HG02981 (cell line): ENCODE results near the gene KCNQ1OT1.

Source experiments
- ATAC-seq: cut with Tn5 transposase; IDR thresholded peaks from one replicate; pipeline ENCODE4 v1.9.1; 2021; ENCODE audit warnings: mild to moderate bottlenecking, moderate library complexity; ENCODE audit not compliant: unreplicated experiment

Gene KCNQ1OT1

DNA sequence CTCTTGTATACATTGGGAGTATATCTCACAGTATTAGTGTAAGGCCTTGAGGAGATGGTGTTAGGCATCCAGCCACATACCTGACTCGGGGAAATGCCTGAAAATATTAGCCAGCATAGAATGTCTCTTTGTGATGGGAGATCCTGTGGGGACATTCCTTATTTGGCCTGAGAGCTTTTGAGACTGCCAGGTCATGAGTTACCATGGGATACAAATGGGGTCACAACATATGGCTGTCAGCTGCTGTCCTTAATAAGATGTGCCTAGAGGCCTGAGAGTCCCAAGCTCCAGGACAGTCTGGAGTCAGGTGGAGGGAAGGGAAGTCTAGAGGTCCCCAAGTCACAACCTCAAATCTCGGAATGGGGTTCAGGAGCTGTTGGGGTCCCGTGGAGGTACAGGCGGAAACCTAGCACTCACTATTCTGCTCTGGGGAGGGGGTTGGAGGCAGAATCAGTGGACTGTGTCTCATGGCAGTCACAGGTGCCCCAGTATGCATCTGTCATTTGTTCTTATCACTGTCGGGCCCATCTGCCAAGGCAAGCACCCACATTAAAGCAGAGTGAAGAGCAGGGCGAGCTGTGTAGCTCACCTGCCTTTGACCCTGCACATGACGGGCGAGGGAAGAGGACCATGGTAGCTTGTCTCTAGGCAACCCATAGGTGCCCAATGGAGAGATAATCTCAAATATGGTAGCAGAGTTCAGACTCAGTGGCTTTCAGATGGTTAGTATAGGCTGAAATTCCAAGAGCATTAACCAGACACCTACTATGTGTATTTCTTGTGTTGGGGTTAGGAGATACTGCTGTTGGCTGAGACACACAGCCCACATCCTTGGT lies 29.9 kb downstream of the KCNQ1OT1 start:
- ATAC-seq = no peak

DNA sequence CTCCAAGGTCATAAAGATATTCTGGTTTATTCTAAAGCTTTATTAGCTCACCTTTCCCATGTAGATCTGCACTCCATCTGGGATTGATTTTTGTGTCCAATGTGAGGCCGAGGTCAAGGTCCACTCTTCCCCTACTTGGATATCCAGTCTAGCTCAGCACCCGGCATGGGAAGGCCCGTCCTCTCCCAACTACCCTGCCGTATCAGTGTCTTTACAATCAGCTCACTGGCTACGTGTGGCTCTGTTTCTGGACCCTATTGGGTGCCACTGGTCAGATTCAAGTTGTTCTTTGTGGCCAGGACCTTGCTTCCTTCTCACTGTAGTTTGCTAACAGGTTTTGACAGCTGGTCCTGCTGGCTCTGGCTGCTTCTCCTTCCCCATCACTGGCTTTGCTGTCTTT lies 30.9 kb downstream of the KCNQ1OT1 start:
- ATAC-seq = no peak

DNA sequence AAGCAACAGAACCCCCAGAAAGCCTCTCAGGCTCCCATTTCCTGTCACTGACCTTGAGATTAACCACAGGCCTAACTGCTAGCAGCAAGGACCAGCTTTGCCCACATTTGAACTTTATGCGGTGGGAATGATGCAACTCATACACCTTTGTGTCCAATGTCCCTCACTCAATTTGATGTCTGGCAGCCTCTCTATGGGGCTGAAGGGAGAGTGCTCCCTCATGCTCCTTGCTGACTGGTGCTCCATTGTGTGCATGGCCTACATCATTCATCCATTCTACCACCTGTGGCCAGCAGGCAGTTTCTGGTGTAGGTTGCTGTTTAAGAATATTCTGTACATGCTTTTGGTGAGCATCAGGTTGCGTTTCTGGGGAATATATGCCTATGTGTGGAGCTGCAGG lies 31.9 kb downstream of the KCNQ1OT1 start:
- no peak for ATAC-seq

DNA sequence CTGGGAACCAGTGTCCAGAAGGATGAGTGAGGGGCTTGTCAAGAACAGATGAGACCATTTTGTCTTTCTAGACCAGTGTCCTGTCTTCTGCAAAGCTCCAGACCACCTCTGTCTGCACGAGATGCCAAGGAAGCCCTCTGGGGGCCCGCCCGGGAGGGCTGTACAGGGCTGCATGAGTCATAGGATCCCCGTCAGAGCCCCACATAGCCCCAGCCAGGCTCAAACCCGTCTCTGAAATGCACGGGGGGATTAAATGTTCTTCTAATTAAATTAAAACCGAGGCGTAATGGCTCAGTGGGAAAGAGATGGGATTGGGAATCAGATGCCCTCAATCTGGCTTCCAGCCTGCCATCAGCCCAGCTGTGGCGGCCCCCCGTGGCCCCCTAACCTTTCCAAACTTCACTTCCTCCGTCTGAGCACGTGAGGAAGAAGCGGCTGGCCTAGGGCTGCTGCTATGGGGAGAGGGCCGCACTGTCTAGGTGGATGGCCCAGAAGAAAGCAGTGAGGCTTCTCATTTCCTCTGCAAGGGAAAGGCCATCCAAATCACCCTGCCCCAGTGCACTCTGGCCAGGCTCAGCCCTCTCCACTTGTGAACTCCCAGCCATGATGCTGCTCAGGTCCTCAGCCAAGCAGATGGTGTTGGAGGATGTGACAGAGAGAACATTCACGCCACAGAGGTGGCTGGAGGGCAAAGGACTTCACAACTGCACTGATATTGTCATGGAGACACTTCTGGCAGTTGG lies 32.8 kb downstream of the KCNQ1OT1 start:
- no peak for ATAC-seq

DNA sequence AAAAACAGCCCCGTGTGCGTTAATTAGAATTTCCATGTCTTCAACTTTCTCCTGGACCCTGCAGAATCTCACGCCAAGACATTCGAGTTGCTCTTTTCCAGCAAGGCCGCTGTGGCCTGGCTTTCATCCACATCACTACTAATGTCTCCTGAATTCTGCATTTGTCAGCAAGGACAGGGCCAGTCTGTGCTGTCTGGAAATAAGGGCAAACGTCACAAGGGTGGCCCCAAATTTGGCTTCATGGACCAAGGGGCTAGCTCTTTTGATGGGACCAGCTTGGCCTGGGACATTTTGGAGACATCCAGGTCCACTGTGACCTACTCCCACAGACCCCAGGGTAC lies 33.4 kb downstream of the KCNQ1OT1 start:
- ATAC-seq = no peak

DNA sequence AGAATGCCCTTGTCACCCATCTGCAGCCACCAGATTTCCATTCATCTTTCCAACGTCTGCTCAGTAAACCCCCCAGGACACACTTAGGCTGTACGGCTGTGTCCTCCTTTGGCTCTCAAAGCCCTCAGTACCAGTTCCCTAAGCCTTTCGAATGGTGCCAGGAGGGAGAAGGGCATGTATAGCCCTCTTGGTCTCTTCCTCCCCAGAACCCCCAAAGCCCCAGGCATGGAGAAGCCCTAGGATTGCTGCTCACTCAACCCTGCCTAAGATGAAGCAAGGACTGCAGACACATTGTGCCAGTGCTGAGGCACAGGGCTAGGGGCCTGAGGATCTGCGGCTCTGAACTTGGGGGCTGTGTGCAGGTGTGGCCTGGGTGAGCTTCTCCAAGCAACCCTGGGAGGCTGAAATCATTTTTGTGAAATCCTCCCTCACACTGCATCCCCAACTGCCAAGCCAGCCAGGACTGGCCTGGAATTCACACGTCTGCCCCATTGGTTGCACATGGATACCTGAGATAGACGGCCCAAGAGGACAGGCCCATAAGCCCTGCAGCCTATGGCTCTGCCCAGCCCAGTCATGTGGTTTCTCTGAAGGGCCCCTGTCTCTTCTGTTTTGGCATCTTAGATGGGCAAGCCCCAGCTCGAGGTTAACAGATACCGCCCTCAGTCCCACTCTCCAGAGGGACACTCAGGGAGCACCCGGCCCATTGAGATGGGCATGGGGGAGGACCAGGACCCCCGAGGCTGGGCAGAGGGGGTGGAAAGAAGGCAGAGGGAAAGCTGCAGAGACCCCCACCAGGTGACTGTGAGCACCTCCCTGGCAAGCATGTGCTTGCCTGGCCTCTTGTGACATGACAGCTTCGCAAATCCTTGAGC lies 34.0 kb downstream of the KCNQ1OT1 start:
- no peak for ATAC-seq

DNA sequence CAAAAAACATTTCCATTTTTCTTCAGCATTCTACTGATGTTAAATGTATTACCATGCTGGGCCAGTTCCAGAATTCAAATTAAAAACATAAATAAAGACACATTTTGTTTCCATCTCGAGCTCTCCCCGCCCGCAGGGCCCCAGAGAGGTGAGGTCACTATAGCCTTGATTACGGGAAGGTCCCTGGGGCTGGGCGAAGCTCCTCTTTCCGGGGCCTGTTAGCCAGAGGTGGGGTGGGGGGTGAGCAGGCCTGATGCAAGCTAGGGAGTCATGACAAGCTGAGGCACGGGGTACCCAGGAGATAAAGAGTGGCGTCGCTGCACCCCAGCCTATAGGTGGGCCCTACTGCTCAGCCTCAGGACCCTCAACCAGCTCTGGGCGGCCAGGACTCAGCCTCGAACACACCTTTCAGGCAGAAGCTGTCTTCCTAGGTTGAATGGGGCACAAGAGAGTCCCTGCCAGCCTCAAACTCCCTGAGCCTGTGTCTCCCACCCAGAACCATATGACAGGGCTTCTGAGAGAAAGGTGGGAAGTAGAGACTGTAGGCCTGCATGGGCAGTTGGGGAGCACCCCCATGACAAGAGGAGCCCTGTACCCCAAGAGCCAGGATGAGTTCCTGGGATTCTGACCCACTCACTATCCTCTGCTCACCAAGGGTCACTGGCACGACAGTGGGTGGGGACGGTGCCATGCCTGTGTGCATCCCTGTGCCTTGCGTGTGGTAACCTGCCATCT lies 34.8 kb downstream of the KCNQ1OT1 start:
- ATAC-seq = no peak

DNA sequence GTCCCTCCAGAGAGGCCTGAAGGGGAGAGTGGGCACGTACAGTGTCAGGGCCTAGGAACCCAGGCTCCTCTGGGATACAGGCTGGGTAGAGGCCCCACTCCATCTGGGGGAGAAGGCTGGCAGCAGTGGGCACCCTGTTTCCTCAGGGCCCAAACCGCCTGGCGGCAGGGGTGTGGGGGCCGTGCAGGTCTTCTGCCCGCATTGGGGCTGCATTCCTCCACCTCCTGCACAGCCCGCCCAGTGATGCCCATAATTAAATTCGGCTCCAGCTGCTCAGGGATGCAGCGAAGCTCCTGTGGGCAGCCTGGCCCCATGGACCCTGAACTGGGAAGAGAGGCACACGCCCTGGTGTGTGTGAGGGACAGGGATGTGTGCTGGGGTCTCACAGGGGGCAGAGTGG lies 35.4 kb downstream of the KCNQ1OT1 start:
- no peak for ATAC-seq

DNA sequence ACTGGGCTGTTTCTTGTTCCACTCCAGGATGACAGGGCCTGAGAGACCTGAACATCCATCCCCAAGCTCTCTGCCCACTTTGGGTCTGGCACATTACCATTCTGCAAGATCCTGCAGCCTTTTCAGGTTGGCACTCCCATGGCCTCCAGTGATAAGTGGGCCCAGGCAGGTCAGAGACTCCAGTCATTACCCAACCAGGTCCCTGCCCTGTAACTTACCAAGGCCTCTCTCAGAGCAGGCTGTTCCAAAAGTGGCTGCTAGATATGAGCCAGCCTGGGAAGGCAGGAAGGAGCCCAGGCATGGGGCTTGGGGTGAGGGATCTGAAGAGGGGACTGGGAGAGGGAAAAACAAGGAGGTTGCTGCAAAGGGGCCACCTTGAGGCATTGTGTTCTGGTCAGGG lies 35.9 kb downstream of the KCNQ1OT1 start:
- no peak for ATAC-seq

DNA sequence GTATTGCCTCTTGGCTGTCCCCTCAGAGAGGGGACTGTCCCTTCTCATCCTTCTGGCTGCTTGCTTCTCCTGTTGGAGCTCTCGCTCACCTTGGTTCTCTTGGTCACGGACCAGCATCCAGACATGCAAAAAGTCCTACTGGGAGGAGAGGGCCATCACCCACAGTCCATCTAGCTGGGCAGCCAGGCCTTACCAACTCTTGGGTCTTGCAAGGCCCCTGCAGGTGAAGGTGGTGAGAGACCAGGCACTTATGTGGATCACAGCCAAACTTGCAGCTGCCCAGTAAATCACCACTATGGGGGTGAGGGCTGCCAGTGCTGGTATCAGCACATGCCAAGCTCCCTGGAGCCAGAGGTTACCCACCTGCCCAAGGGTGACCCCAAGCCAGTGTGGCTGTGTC lies 36.3 kb downstream of the KCNQ1OT1 start:
- no peak for ATAC-seq

DNA sequence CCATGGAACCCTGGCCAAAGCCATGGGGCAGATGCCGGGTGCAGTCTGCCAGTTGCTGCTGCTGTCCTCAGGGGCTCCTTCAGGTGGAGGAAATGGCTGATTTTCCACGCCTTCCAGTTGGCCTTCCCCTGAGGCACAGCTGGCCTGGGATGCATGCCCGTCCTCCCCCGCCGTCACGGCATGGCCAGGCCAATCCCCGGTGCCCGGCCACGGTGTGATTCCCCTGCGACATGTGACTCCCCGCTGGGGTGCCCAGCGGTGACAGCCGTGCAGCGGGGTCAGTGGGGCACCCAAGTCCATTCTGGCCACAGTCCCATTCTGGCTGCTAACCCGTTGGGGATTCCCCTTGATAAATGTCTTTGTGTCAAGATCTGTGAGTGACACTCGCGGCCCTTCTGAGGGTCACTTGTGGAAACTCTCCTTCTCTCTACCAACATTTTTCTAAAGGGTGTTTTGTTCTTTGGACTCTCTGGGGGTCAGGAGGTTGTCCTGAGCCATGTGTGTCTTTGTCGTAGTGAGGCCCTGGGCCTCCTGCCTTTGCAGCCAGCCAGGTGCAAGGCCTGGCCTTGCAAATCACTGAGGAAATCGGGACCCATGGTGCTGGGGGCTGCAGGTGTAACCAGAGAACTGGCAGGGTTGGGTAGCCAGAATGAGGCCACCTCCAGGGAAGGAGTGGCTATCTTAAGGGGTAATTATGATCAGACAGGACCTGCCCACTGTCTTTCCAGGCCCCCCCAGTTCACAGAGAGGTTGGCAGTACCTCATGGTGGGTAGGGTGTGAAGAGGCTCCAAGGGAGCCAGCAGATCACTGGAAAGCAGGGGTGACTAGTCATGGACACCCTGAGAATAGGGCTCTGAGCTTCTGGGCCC lies 37.1 kb downstream of the KCNQ1OT1 start:
- no peak for ATAC-seq

DNA sequence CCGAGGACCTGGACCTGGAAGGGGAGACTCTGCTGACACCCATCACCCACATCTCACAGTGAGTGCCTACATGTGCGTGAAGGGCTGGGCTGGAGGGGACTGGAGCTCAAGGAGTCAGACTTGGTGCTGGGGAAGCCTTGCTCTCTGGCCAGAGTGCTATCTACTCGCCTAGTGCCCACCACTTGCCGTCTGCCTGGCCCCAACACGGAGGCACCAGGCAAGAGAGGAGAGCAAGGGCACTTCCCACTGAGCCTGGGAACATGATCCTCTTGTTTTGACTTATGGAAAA lies 37.8 kb downstream of the KCNQ1OT1 start:
- ATAC-seq = no peak

DNA sequence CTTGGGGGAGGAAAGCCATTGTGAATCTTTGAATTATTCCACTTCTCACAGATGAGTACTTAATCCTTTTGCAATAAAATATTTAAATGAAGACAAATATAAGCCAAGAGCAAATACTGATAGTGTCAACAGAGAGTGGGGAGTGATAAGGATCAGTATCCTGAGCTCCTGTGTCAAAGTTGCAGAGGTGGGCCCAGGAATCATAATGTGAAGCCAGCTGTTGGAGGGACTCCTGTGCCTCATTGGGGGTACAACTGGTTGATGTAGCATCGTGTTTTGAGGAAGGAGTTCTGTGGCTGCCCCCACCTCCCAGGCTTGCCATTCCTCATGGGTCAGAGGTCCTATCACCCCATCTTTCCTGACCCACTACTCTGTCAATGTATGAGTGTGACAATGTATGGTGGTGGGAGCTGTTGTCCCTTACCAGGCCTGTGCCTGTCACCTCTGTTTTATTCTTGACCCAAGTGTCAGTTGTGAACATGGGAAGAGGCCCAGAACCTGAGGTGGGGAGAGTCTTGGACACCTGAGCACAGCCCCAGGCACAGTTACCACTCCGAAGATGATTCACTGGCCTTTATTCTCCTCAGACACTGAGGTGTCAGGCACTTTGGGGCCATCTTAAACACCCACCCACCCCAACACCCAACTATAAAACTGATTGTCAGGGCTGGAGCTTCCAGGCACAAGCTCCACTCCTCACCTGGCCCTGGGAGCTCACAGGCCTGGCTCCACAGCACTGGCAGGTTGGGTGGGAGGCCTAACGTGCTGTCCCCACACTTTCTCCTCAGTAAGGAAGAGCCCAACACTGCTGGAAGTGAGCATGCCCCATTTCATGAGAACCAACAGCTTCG lies 38.4 kb downstream of the KCNQ1OT1 start:
- no peak for ATAC-seq

DNA sequence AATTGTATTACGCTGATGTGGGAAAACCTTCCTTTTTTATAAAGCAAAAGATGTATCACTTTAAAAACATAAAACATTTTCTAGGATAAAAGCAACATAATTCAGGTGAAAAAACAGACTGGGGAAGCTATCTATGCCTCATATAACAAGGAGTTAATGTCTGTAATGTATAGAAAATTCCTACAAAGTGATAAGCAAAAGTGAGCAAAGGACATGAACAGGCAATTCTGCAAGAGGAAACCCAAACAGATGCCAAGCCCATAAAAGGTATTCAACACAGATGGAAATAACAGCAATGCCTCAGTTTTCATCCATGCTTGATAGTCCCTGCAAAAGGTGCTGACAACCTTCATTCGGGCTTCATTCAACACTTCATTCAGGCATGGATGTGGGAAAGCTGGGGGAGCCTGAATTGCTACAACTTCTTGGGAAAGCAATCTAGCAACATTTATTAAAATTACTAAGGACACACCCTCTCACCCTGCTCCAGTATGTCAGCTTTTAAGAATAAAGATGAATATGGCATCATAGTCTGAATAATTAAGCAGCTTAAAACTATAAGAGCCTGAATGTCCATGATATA lies 39.3 kb downstream of the KCNQ1OT1 start:
- no peak for ATAC-seq

DNA sequence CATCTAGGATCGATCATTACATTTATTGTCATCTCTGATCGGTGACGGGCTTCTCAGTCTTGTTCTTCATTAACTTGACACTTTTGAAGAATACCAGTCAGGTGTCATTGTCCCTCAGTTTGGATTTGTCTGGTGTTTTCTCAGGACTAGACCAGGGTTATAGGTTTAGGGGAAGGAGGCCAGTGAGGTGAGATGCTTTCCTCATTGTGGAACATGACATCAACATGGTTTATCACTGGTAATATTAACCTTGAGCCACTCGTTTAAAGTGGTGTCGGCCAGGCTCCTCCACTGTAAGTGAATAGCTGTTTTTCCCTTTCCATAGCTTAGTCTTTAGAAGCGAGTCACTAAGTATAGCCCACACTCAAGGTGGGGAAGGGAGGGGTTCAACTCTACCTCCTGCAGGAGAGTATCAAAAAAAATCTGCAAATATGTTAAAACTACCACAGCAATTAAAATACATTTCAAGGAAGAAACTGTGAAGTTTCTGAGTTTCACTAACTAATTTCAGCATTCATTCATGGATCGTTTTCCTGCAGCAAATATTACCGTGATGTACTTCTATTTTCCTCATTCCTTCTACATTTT lies 42.0 kb downstream of the KCNQ1OT1 start:
- ATAC-seq = no peak

DNA sequence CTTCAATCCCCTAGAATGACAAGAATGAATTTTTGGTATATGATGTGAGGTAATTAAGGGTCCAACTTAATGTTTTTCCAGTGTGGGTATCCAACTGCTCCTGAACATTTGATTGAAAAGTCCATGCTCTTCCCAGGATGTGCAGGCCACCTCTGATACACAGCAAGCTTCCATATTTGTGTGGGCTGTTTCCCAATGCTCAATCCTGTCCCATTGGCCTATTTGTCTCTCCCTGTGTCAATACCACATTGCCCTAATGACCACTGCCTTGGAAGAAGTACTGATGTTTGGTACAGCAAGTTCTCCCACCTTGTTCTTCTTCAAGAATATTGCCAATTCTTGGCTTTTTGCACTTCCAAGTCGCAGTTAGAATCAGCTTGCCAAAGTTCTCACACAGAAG lies 42.9 kb downstream of the KCNQ1OT1 start:
- ATAC-seq = no peak

DNA sequence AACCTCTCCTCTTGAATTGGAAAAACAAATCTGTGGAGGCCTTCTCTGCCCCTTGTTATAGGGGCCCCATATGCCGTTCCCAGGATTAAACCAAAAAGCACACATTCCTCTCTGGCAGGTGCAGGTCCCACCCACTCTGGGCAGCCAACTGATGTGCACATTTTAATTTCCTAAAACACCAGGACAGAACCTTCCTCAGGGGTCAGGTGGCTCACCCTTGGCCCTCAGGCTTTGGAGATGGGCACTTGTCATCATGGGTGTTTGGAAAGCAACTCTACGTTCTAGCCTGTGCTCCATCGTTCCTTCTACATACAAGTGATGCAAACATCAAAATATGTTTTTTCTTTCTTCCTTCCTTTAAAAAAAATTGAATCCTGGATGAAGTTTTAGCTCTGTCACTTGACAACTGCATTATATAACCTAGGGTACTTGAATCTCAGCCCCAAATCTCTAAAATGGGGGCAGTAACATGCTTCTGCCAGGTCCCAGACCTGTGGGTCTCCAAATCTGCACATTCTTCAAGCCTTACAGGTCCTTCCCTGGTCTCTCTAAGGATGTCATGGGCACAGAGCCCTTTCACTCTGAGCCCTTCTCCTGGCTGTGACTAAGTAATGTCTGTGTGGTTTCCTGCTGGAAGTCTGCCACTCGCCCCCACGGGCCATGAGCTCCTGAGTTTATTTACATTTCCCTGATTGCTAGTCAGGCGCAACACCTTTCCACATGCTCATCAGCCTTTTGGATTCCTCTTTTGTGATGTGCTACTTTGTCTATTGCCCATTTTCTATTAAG lies 43.8 kb downstream of the KCNQ1OT1 start:
- no peak for ATAC-seq
